Measurements from ENCODE around the gene RANGRF.
A peak's percentile ranks its signal among the peaks of the same experiment; 100 is the strongest.

Gene RANGRF

DNA sequence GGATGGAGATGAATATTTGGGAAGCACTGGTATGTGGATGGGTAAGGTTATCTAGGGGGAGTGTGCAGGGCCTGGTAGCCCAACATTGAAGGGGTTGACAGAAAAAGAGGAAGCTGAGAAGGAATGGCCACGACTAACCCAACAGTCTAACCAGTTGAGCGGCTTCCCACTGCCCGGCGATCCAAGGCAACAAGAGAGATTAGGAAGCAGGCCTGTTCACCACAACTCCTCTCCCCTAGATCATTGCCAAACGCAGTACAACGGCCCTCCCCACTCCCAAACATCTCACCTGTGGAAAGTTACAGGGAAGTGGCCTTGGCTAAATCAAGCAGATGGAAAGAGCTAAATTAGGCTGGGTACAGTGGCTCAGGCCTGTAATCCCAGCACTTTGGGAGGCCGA, 11.2 kb upstream of the RANGRF start:
- no peaks in the 10 kb centered on the region for H3K36me3 ChIP-seq (ENCODE audit: insufficient read depth, low read length)
- H3K27me3 ChIP-seq (ENCODE audit: control insufficient read depth, insufficient read depth, low read length), result no peaks in the 10 kb centered on the region
- no peaks in the 10 kb centered on the region for H3K9me3 ChIP-seq (replicated peaks; ENCODE audit: low read length)
- peaks cover 6% of the 10 kb centered on the region for H3K4me1 ChIP-seq (ENCODE audit: control insufficient read depth, insufficient read depth, low read length)
- no peak overlapping the region for H3K9ac ChIP-seq (ENCODE audit: low read depth, low read length)
- H3K4me2 ChIP-seq (ENCODE audit: low read length), result no peak overlapping the region
- H3K4me3 ChIP-seq (ENCODE audit: low read length), result no peak overlapping the region

DNA sequence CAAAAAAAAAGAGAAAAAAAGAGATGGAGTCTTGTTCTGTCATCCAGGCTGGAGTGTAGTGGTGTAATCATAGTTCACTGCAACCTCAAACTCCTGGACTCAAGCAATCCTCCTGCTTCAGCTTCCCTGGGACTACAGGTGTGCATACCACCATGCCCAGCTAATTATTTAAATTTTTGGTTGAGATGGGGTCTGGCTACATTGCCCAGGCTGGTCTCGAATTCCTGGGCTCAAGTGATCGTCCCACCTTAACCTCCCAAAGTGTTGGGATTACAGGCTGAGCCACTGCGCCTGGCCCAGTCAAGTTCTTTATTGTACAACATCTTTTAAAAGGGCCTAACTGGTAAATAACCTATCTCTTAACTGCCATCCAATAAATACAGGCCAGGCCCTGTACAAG, 6.1 kb upstream of the RANGRF start:
- H3K9ac ChIP-seq (ENCODE audit: low read depth, low read length), result no peak overlapping the region
- no peaks in the 10 kb centered on the region for H3K27me3 ChIP-seq (ENCODE audit: control insufficient read depth, insufficient read depth, low read length)
- H3K4me2 ChIP-seq (ENCODE audit: low read length), result no peak overlapping the region
- H3K36me3 ChIP-seq (ENCODE audit: insufficient read depth, low read length), result no peaks in the 10 kb centered on the region
- no peak overlapping the region for H3K4me3 ChIP-seq (ENCODE audit: low read length)
- no peaks in the 10 kb centered on the region for H3K9me3 ChIP-seq (replicated peaks; ENCODE audit: low read length)
- peaks cover 6% of the 10 kb centered on the region for H3K4me1 ChIP-seq (ENCODE audit: control insufficient read depth, insufficient read depth, low read length)

DNA sequence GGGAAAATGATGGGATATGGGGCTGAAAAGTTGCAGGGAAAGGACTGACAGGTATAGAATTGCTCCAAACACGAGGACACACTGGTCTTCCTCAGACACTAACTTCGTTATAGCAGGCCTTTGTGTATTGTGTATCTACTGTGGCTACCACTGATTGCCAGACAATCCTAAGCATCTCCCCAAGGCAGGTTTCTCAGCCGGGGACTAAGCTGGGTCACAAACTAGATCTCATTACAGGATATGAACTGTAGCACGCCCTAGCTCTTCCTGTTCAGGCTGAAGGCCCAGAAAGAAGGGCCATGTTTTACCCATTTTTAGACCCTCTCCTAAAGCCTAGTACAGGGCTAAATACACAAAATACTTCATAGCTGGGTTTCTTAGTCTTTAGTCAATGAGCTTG, 5.1 kb upstream of the RANGRF start:
- H3K9me3 ChIP-seq (replicated peaks; ENCODE audit: low read length), result no peaks in the 10 kb centered on the region
- no peak overlapping the region for H3K4me3 ChIP-seq (ENCODE audit: low read length)
- H3K36me3 ChIP-seq (ENCODE audit: insufficient read depth, low read length), result no peaks in the 10 kb centered on the region
- no peak overlapping the region for H3K4me2 ChIP-seq (ENCODE audit: low read length)
- peaks cover 11% of the 10 kb centered on the region for H3K4me1 ChIP-seq (ENCODE audit: control insufficient read depth, insufficient read depth, low read length)
- H3K9ac ChIP-seq (ENCODE audit: low read depth, low read length), result no peak overlapping the region
- H3K27me3 ChIP-seq (ENCODE audit: control insufficient read depth, insufficient read depth, low read length), result no peaks in the 10 kb centered on the region

DNA sequence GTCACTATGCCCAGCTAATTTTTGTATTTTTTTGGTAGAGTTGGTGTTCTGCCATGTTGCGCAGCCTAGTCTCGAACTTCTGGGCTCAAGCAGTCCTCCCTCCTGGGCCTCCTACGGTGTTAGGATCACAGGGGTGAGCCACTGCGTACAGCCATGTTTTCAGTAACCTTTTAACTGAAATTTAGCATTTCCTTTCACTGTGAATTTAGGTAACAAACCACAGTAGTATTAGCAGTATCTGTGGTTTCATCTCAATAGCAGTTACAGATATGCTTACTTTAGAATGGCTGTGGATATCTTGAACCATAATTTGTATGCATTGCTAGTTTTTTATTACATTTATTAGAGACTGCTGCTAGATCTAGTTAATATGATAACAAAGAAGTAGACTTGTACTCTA, 4.3 kb upstream of the RANGRF start:
- H3K9ac ChIP-seq (ENCODE audit: low read depth, low read length), result no peak overlapping the region
- no peak overlapping the region for H3K4me2 ChIP-seq (ENCODE audit: low read length)
- H3K4me3 ChIP-seq (ENCODE audit: low read length), result no peak overlapping the region
- peaks cover 12% of the 10 kb centered on the region for H3K4me1 ChIP-seq (ENCODE audit: control insufficient read depth, insufficient read depth, low read length)
- H3K36me3 ChIP-seq (ENCODE audit: insufficient read depth, low read length), result no peaks in the 10 kb centered on the region
- no peaks in the 10 kb centered on the region for H3K27me3 ChIP-seq (ENCODE audit: control insufficient read depth, insufficient read depth, low read length)
- H3K9me3 ChIP-seq (replicated peaks; ENCODE audit: low read length), result no peaks in the 10 kb centered on the region

DNA sequence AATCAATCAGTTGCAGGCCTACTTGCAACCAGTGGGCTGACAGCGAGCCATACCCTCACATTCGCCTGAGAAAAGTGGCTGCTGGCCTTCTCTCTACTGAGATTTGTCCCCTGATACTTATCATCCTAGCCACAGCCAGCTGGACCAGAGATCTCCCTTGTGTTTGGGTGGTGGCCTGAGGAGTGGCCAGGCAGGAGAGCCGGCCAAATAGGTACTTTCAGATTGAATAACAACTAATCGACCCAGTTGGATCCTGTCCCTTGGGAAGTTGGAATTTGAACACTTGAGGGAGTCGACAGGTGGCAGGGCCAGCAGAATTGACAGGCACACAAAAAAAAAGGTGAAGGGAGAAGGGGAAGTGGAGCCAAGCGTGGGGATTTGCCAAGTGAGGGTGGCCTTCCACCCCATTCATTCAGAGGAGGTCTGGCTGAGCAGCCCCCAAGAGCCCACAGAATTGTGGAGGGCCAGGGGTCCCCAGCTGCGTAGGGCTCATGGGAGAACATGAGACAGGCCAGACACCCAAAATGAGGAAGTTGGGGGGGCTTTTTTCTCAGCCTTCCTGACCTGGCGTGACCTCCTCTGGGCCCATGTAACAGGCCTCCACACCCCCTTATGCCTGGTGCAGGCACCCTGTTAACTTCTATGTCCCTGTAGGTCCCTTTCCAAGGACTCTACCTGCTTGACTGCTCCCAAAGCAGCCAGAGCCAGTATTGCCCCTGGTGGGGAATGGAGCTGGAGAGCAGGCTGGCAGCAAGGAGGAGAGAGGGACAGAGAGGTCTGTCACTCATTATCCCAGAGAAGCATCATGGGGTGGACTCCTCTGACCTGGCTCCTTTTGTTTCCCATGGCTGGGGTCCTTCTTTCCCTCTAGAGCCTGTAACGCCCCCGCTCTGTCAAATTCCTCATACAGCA, 2.9 kb upstream of the RANGRF start:
- Histone ChIP-seq H3K36me3 (ENCODE audit: insufficient read depth, low read length) (no peaks in the 10 kb centered on the region), H3K4me3 (ENCODE audit: low read length) (no peak overlapping the region), H3K9ac (ENCODE audit: low read depth, low read length) (no peak overlapping the region), H3K9me3 (replicated peaks; ENCODE audit: low read length) (no peaks in the 10 kb centered on the region), H3K4me1 (ENCODE audit: control insufficient read depth, insufficient read depth, low read length) (peaks cover 21% of the 10 kb centered on the region), H3K27me3 (ENCODE audit: control insufficient read depth, insufficient read depth, low read length) (no peaks in the 10 kb centered on the region), H3K4me2 (ENCODE audit: low read length) (no peak overlapping the region)

DNA sequence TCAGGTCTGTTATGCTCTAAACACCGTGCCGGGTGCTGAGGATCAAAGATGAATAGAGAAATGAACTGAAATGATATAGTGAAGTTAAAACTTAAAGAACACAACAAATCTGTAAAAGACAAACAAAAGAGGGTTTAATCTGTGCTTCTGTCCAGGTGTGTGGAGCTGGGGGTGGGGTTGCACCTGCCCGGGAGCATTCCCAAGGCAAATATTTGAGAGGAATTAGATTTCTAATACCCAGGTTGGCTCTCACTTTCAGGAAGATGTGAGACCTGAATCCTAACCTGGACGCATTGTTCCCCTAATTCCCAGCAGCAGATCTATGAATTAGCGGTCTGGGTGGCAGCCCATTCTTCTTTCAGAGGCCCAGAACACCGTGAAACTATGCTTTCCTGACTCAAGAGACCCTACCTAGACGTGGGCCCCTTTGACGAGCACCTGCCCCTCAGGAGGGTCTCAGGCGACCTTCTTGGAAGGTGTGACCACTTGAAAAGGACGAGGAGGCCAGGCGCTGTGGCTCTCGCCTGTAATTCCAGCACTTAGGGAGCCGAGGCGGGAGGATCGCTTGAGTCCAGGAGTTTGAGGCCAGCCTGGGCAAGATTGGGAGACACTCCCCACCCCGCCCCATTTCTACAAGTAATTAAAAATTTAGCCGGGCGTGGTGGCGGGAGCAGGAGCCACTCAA, 677 bp upstream of the RANGRF start:
- peak overlapping the region; percentile 93 for H3K9ac ChIP-seq (ENCODE audit: low read depth, low read length)
- peak overlapping the region; percentile 83 for H3K4me3 ChIP-seq (ENCODE audit: low read length)
- peak overlapping the region; percentile 95 for H3K4me2 ChIP-seq (ENCODE audit: low read length)
- no peaks in the 10 kb centered on the region for H3K9me3 ChIP-seq (replicated peaks; ENCODE audit: low read length)
- no peaks in the 10 kb centered on the region for H3K27me3 ChIP-seq (ENCODE audit: control insufficient read depth, insufficient read depth, low read length)
- peaks cover 15% of the 10 kb centered on the region for H3K4me1 ChIP-seq (ENCODE audit: control insufficient read depth, insufficient read depth, low read length)
- H3K36me3 ChIP-seq (ENCODE audit: insufficient read depth, low read length), result no peaks in the 10 kb centered on the region

DNA sequence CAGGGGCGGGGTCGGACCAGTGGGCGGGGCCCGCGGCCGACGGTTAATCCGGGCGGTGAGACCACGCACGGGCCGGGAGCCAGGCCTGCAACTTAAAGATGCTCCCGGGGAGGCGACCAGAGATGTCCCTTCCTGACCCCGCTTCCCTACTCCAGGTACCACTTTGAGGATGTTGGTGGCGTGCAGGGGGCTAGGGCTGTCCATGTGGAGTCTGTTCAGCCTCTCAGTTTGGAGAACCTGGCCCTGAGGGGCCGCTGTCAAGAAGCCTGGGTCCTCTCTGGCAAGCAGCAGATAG, 580 bp downstream of the RANGRF start:
- H3K4me1 ChIP-seq (ENCODE audit: control insufficient read depth, insufficient read depth, low read length), result peaks cover 15% of the 10 kb centered on the region
- H3K36me3 ChIP-seq (ENCODE audit: insufficient read depth, low read length), result no peaks in the 10 kb centered on the region
- peak overlapping the region; percentile 93 for H3K9ac ChIP-seq (ENCODE audit: low read depth, low read length)
- peak overlapping the region; percentile 95 for H3K4me2 ChIP-seq (ENCODE audit: low read length)
- H3K27me3 ChIP-seq (ENCODE audit: control insufficient read depth, insufficient read depth, low read length), result no peaks in the 10 kb centered on the region
- no peaks in the 10 kb centered on the region for H3K9me3 ChIP-seq (replicated peaks; ENCODE audit: low read length)
- H3K4me3 ChIP-seq (ENCODE audit: low read length), result peak overlapping the region; percentile 83

DNA sequence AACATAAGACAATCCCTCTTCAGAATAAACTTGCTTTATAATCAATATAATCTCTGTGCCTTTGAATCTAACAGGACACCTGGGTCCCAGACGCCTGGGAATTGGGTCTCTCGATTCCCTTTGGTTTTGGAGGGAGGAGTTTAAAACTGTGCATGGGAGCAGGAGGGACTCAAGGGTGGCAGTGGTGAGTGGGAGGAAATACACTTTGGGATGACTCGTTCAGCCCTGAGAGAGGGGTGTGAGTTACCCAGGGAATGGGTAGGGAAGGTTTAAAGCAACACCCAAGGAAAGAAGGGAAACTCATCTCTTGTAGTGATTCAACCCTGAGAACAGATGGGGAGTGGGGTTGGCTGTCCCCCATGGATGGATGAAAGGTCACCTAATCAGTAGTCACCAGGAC, 1.6 kb downstream of the RANGRF start:
- Histone ChIP-seq H3K9me3 (replicated peaks; ENCODE audit: low read length) (no peaks in the 10 kb centered on the region), H3K4me2 (ENCODE audit: low read length) (no peak overlapping the region), H3K9ac (ENCODE audit: low read depth, low read length) (no peak overlapping the region), H3K4me3 (ENCODE audit: low read length) (no peak overlapping the region), H3K27me3 (ENCODE audit: control insufficient read depth, insufficient read depth, low read length) (no peaks in the 10 kb centered on the region), H3K4me1 (ENCODE audit: control insufficient read depth, insufficient read depth, low read length) (peaks cover 20% of the 10 kb centered on the region), H3K36me3 (ENCODE audit: insufficient read depth, low read length) (no peaks in the 10 kb centered on the region)

DNA sequence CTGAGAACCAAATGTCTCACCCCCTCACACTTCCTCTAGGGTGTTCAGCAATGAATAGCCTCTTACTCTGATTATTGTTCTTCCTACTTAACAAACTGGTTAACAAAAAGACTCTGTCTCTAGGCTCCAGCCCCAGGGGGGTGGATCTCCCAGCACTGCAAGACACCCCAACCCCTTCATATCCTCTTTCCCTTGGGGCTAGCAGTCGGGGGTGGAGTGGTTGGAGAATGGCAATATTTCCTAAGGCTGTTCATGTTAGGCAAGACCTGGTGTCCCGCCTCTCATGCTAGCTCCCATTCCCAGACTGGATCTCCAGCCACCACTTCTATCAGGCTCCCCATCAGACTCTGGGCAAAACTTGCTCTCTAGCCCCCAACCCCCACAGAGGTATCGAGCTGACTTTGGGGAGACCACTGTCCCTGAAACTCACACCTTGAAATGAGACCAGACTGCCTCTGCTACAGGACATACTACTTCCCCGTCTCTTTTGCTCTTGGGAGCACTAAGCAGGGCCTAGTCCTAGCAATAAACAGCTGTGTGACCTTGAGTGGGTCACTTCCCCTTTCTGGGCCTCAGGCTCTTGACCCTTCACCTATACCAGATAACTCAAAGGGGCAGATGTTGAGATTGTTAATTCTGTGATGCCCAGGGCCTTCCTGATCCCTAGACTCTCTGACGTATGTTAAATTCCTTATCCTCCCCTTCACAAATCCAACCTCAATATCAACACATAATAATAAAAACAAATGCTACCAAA, 4.3 kb downstream of the RANGRF start:
- no peaks in the 10 kb centered on the region for H3K27me3 ChIP-seq (ENCODE audit: control insufficient read depth, insufficient read depth, low read length)
- H3K9ac ChIP-seq (ENCODE audit: low read depth, low read length), result no peak overlapping the region
- no peaks in the 10 kb centered on the region for H3K36me3 ChIP-seq (ENCODE audit: insufficient read depth, low read length)
- H3K4me2 ChIP-seq (ENCODE audit: low read length), result no peak overlapping the region
- no peak overlapping the region for H3K4me3 ChIP-seq (ENCODE audit: low read length)
- H3K9me3 ChIP-seq (replicated peaks; ENCODE audit: low read length), result no peaks in the 10 kb centered on the region
- H3K4me1 ChIP-seq (ENCODE audit: control insufficient read depth, insufficient read depth, low read length), result peaks cover 19% of the 10 kb centered on the region

DNA sequence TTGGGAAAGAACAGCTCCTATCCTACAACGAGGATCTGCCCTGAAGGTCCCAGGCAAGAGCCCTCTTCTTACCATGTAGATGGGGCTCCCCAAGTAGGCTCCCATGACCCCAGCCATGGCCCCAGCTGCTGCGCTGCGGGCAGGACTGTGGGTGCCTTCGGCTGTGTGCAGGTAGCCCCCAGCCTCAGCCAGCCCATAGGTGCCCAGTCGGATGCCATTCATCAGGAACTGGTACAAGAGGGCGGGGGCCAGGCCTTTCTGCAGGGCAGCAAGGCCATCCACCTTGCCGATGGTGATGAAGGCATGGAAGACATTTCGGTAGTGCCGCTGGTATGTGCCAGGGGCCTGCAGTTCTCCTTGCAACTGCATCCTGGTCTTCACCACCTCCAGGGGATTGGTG, 5.9 kb downstream of the RANGRF start:
- Histone ChIP-seq H3K36me3 (ENCODE audit: insufficient read depth, low read length) (no peaks in the 10 kb centered on the region), H3K9me3 (replicated peaks; ENCODE audit: low read length) (no peaks in the 10 kb centered on the region), H3K9ac (ENCODE audit: low read depth, low read length) (no peak overlapping the region), H3K4me3 (ENCODE audit: low read length) (no peak overlapping the region), H3K27me3 (ENCODE audit: control insufficient read depth, insufficient read depth, low read length) (no peaks in the 10 kb centered on the region), H3K4me2 (ENCODE audit: low read length) (peak overlapping the region; percentile 84), H3K4me1 (ENCODE audit: control insufficient read depth, insufficient read depth, low read length) (peaks cover 12% of the 10 kb centered on the region)

DNA sequence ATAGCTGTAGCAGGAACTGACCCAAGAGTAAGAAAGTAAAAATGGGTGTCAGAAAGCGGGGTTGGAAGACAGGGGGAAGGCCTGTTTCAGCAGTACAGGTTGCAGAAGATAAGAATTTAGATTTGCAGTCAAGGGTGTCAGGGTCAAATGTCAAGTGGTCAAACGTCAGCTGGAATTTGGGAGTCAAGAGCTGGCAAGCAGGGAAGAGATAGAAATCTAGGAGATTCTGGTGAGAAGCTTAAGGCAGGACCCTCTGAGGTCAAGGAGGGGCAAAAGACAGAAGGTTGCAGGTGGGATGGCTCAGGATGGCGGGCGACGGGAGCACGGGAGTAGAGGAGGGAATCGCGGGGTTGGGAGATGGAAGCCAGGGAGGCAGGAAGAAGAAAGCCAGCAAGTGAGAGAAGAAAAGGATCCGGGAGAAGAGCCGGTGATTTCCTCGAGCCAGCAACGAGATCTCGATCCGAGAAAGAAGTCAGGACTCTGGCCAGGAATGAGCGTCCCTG, 6.4 kb downstream of the RANGRF start:
- H3K9me3 ChIP-seq (replicated peaks; ENCODE audit: low read length), result no peaks in the 10 kb centered on the region
- no peaks in the 10 kb centered on the region for H3K36me3 ChIP-seq (ENCODE audit: insufficient read depth, low read length)
- H3K4me3 ChIP-seq (ENCODE audit: low read length), result peak overlapping the region; percentile 83
- H3K27me3 ChIP-seq (ENCODE audit: control insufficient read depth, insufficient read depth, low read length), result no peaks in the 10 kb centered on the region
- peak overlapping the region; percentile 90 for H3K9ac ChIP-seq (ENCODE audit: low read depth, low read length)
- H3K4me2 ChIP-seq (ENCODE audit: low read length), result peak overlapping the region; percentile 84
- peaks cover 7% of the 10 kb centered on the region for H3K4me1 ChIP-seq (ENCODE audit: control insufficient read depth, insufficient read depth, low read length)

All from skeletal muscle satellite cell (primary cell).